ENCODE measurements around the gene MAP1LC3B. TPM values are rescaled to one million over a fixed set of nuclear protein-coding genes. Genes with fewer than 3 reads are reported as not detected.

The MAP1LC3B gene
- 54.1 and 55.5 TPM in 2 replicates for total RNA-seq

DNA sequence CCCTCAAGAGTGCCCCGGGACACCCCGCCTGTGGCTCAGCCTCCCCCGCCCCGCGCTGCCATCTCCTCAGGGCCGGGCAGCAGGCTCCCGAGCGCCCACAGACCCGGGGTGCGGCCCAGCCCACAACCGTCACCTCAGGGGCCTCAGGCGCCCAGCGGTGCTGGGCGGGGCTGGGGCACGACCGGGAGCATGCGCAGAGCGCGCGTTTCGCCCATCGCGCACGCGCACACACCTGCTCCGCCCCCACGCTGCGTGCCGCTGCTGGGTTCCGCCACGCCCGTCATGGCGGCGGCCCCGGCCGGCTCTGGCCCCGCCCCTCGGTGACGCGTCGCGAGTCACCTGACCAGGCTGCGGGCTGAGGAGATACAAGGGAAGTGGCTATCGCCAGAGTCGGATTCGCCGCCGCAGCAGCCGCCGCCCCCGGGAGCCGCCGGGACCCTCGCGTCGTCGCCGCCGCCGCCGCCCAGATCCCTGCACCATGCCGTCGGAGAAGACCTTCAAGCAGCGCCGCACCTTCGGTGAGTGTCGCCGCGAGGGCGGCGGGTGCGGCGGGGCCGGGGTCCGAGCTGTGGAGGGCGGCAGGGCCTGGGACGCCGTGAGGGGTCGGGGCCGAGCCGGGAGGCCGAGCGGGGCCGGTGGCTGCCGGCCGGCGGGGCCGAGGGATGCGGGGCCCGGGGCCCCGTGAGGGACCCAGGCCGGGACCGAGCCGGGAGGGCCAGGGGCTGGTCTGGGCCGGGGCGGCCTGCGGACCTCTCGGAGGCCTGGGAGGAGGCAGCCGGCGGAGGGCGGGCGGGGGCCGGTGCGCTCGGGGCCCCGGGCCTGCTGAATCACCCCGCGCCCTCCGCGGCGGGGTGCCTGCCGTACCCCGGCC lies at the start of gene MAP1LC3B:
Gene MAP1LC3B, plus strand, starts transcription at position 387 of the 871 bp plus-strand sequence. Its CDS starts 92 bp downstream, at position 479.

DNA sequence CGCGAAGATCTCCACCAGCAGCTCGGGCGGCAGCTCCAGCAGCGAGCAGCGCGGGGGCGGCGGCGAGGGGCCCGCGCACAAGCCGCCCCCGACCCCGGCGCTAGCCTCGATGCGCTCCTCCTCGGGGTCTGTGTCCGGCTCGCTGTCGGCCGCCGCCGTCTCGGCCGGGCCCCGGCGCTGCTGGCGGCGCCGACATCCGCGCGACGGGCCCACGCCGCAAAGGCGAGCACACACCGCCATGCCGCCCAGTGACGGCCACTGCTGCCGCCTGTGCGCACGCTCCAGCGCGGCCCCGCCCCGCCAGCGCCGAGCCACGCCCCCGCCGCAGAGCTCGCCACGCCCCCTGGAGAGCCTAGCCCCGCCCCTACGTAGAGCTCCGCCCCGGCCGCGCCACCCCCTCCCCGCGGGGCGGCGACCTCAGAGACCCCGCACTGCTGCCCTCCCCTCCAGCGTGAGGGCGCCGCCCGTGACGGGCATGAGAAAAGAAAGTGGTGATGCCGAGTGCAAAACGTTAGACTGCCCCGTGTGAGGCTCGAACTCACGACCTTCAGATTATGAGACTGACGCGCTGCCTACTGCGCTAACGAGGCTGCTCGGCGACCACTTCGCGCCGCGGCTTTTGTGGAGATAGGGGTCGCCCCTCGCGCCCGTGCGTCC lies 8.5 kb upstream of the MAP1LC3B start, which contains the start of gene FBXO31:
Gene FBXO31, minus strand, starts transcription at position 272 of the 657 bp plus-strand sequence. Its CDS starts 32 bp downstream, at position 240.

Other genes starting within 250 kb of the MAP1LC3B start
- gene C16orf95, start 74.9 kb upstream of the MAP1LC3B start, total RNA-seq: 2.9 and 4.3 TPM in 2 replicates
- gene FBXO31, start 8.6 kb upstream of the MAP1LC3B start, total RNA-seq: 15.8 and 21.3 TPM in 2 replicates
- 13.8 and 15.9 TPM in 2 replicates for gene ZCCHC14, start 100.7 kb downstream of the MAP1LC3B start, total RNA-seq
- 0.13 TPM in 1 of 2 replicates, not detected in the other for gene JPH3, start 210.2 kb downstream of the MAP1LC3B start, total RNA-seq

All from thoracic aorta endothelial cell (primary cell).